Esophagus squamous epithelium (tissue), 5 donors: ENCODE data around the gene SLC9A8. TPM values are rescaled to one million over a fixed set of nuclear protein-coding genes. Genes with fewer than 3 reads are reported as not detected.

Source experiments
- DNase-seq: peaks from one replicate; lab custom pipeline; 2025; lab: John Stamatoyannopoulos, UW
- H3K27ac ChIP-seq, 4 donors: fragments of 200-600 bp; sonication (generic); one replicate each; pipeline ENCODE4 v1.5.1; 2016 to 2019; ENCODE audit warnings: mild to moderate bottlenecking in 1 of 4
- H3K27me3 ChIP-seq, 4 donors: fragments of 200-600 bp; sonication (generic); 1 replicate in 3 of 4; 2 replicates in 1 of 4; pipeline versions ENCODE4 v1.5.1 to v1.6.0; 2017 to 2021; ENCODE audit warnings: antibody characterized with exemption in 1 of 4
- H3K36me3 ChIP-seq, 3 donors: fragments of 200-600 bp; sonication (generic); one replicate each; pipeline ENCODE4 v1.5.1; 2016 to 2019
- H3K4me1 ChIP-seq, 3 donors: fragments of 200-600 bp; sonication (generic); one replicate each; pipeline ENCODE4 v1.5.1; 2017 to 2019
- H3K4me3 ChIP-seq, 4 donors: fragments of 200-600 bp; sonication (generic); 1 replicate in 3 of 4; 2 replicates in 1 of 4; pipeline ENCODE4 v1.5.1; 2016 to 2019; ENCODE audit warnings: mild to moderate bottlenecking in 2 of 4, moderate library complexity in 1 of 4
- H3K9me3 ChIP-seq, 3 donors: fragments of 200-600 bp; sonication (generic); one replicate each; pipeline ENCODE4 v1.5.1; 2016 to 2019
- CTCF ChIP-seq, 6 experiments: fragments of 450-650 bp in 4 of 6; fragments of 200-600 bp in 2 of 6; sonication (generic) in 2 of 6; IDR thresholded peaks; one replicate each; pipeline ENCODE4 v1.5.1; 2016 to 2019; ENCODE audit warnings: antibody characterized with exemption in 6 of 6, mild to moderate bottlenecking in 4 of 6, moderate library complexity in 4 of 6
- POLR2A ChIP-seq, 4 donors: fragments of 450-650 bp; IDR thresholded peaks; one replicate each; pipeline ENCODE4 v1.6.1; 2017; ENCODE audit warnings: antibody characterized with exemption in 4 of 4, mild to moderate bottlenecking in 4 of 4, moderate library complexity in 3 of 4
- WGBS, 2 donors: methylation state at CpG; one replicate each; pipeline ENCODE4 v1.1.5; 2018; 5-methylcytosine and 5-hydroxymethylcytosine counted together
- intact Hi-C: fragments of 100-400 bp; cut with DNase I; formaldehyde crosslinking; loops from one replicate; pipeline ENCODE4 v1.15.0; 2022
- total RNA-seq, 4 donors: library from RNA; depleted of rRNA; stranded (reverse); fragments of >200 nt; gene quantifications; one replicate each; pipeline ENCODE4 v1.1.0, GENCODE V29; 2016
- donor health status: DM: yes; HTN: yes; CAD: no.

Gene SLC9A8
- total RNA-seq, 4 donors from 2014 or later = 11.5 to 14.1 (median 11.9) TPM

DNA sequence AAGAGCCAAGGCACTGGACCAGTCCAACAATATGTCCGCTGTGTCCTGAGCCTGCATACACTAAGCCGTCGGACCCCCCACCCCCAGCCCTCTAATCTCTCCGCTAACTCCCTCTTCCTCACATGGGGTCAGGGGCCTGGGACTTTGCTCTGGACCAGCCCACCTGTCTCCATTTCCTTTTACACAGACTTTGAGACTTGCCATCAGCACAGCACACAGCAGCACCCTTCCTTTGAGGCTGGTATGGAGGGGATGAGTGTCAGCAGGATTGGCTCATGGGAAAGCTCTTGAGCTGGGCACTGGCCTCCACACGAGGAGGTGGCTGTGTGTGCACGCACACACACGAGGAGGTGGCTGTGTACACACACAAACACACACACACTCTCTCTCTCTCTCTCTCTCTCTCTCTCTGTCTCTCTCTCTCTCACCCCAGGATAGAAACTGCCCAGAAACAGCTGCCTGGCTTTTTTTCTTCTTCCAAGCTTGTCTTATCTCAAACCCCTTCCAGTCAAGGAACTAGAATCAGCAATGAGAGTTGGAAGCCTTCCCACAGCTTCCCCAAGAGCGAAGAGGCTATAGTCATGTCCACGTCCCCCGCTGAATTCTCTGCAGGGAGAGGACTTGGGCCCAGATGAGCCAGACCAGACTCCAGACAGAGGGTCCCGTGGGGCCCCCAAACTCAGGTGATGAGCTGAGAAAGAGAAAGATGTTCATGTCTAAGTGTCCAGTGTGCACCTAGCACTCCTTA is 18.6 kb downstream of the SLC9A8 start:
- peaks cover 0 to 40% (median 9%) of the 10 kb centered on the region in 3 donors for H3K4me1 ChIP-seq
- DNase-seq = no peak
- no peak overlapping the region for H3K4me3 ChIP-seq
- WGBS, 2 donors = 82 to 93% methylated on average over 8 to 9 of the region's 11 CpGs
- no peaks in the 10 kb centered on the region for H3K9me3 ChIP-seq
- intact Hi-C loops = no loop called here
- H3K36me3 ChIP-seq = peaks cover 0 to 63% (median 6%) of the 10 kb centered on the region in 3 donors
- peak overlapping the region in 2 of 4 donors; percentile 53 to 57 for H3K27ac ChIP-seq
- no peaks in the 10 kb centered on the region for H3K27me3 ChIP-seq
- TF ChIP-seq POLR2A (IDR thresholded peaks at IDR 0.05) (no peak), CTCF (IDR thresholded peaks at IDR 0.05) (no peak)

- intact Hi-C loops = no loop called here
- Histone ChIP-seq H3K27me3 (no peaks in the 10 kb centered on the region), H3K4me3 (no peak overlapping the region), H3K27ac (peak overlapping the region; percentile 50 to 59 (median 55)), H3K9me3 (no peaks in the 10 kb centered on the region), H3K4me1 (peaks cover 0 to 35% (median 9%) of the 10 kb centered on the region in 3 donors), H3K36me3 (peaks cover 0 to 59% (median 4%) of the 10 kb centered on the region in 3 donors)
- TF ChIP-seq POLR2A (IDR thresholded peaks at IDR 0.05) (no peak), CTCF (IDR thresholded peaks at IDR 0.05) (no peak)
- no peak for DNase-seq
- WGBS, 2 donors = 81 to 82% methylated on average over 6 to 8 of the region's 12 CpGs
Observed at GRCh38 chr20:49831770-49832631, 19.4 kb downstream of the SLC9A8 start.

- TF ChIP-seq CTCF (IDR thresholded peaks at IDR 0.05) = no peak
- TF ChIP-seq POLR2A (IDR thresholded peaks at IDR 0.05) = no peak
- intact Hi-C loops = no loop called here
- Histone ChIP-seq H3K9me3 (no peaks in the 10 kb centered on the region), H3K36me3 (peaks cover 0 to 51% (median 0%) of the 10 kb centered on the region in 3 donors), H3K4me3 (no peak overlapping the region), H3K4me1 (peaks cover 0 to 35% (median 9%) of the 10 kb centered on the region in 3 donors), H3K27me3 (no peaks in the 10 kb centered on the region), H3K27ac (peak overlapping the region; percentile 50 to 59 (median 55))
- DNase-seq = no peak
- WGBS, 2 donors = 81 to 83% methylated on average over 13 of the region's 13 CpGs
Observed at GRCh38 chr20:49832632-49833327, 20.2 kb downstream of the SLC9A8 start.

GRCh38 chr20:49833483-49833882 is 20.9 kb downstream of the SLC9A8 start:
- 91 to 96% methylated on average over 4 of the region's 4 CpGs for WGBS, 2 donors
- H3K4me3 ChIP-seq = no peak overlapping the region
- peaks cover 0 to 48% (median 0%) of the 10 kb centered on the region in 3 donors for H3K36me3 ChIP-seq
- intact Hi-C loops = no loop called here
- H3K27me3 ChIP-seq = no peaks in the 10 kb centered on the region
- TF ChIP-seq POLR2A (IDR thresholded peaks at IDR 0.05) (no peak), CTCF (IDR thresholded peaks at IDR 0.05) (no peak)
- H3K4me1 ChIP-seq = peaks cover 0 to 35% (median 9%) of the 10 kb centered on the region in 3 donors
- no peak for DNase-seq
- no peaks in the 10 kb centered on the region for H3K9me3 ChIP-seq
- H3K27ac ChIP-seq = no peak overlapping the region
